Mesenchymal stem cell (in vitro differentiated cells and primary cell): Measurements from ENCODE around the gene RTN4IP1.

Experiments
- DNase-seq: peaks from one replicate; pipeline ENCODE4 v3.0.0-alpha.2; 2013
- H2AFZ ChIP-seq: one replicate; pipeline ENCODE4 v1.6.1; 2013; ENCODE audit warnings: low read depth, mild to moderate bottlenecking, control low read depth, inconsistent platforms, low read length, moderate library complexity
- H2AK5ac ChIP-seq: 2 replicates; pipeline ENCODE4 v1.6.1; 2013; ENCODE audit warnings: low read length, moderate library complexity, mild to moderate bottlenecking, inconsistent platforms; ENCODE audit not compliant: severe bottlenecking
- H2BK120ac ChIP-seq: one replicate; pipeline ENCODE4 v1.6.1; 2013; ENCODE audit warnings: low read depth, mild to moderate bottlenecking, inconsistent platforms, low read length, moderate library complexity
- H2BK12ac ChIP-seq, 2 experiments: one replicate each; pipeline ENCODE4 v1.6.1; 2013; ENCODE audit warnings: inconsistent platforms in 2 of 2, low read length in 2 of 2, mild to moderate bottlenecking in 2 of 2, moderate library complexity in 2 of 2, control low read depth in 1 of 2
- H2BK15ac ChIP-seq: one replicate; pipeline ENCODE4 v1.6.1; 2013; ENCODE audit warnings: mild to moderate bottlenecking, low read depth, inconsistent platforms; ENCODE audit not compliant: poor library complexity, severe bottlenecking
- H2BK5ac ChIP-seq: 2 replicates; pipeline ENCODE4 v1.6.1; 2013; ENCODE audit warnings: low read depth, mild to moderate bottlenecking, low read length, control low read depth, inconsistent platforms; ENCODE audit not compliant: poor library complexity, severe bottlenecking
- H3K14ac ChIP-seq, 2 experiments: one replicate each; pipeline ENCODE4 v1.6.1; 2013; ENCODE audit warnings: inconsistent platforms in 2 of 2, low read length in 2 of 2, control low read depth in 1 of 2, mild to moderate bottlenecking in 1 of 2, moderate library complexity in 1 of 2
- H3K18ac ChIP-seq, 2 experiments: one replicate each; pipeline ENCODE4 v1.6.1; 2013; ENCODE audit warnings: inconsistent platforms in 2 of 2, low read length in 2 of 2, control low read depth in 1 of 2, low read depth in 1 of 2, mild to moderate bottlenecking in 1 of 2
- H3K23ac ChIP-seq, 2 experiments: one replicate each; pipeline ENCODE4 v1.6.1; 2013; ENCODE audit warnings: inconsistent platforms in 2 of 2, low read length in 2 of 2, mild to moderate bottlenecking in 2 of 2, moderate library complexity in 2 of 2, control low read depth in 1 of 2
- H3K27ac ChIP-seq: 2 replicates; pipeline ENCODE4 v1.5.1; 2013; ENCODE audit warnings: mild to moderate bottlenecking, moderate library complexity, low read length, control low read depth, inconsistent platforms; ENCODE audit not compliant: poor library complexity, severe bottlenecking
- H3K27me3 ChIP-seq, 2 experiments: 2 replicates each; pipeline versions ENCODE4 v1.6.1 to v1.7.0; 2013; ENCODE audit warnings: low read length in 2 of 2, mild to moderate bottlenecking in 2 of 2, moderate library complexity in 2 of 2, control low read depth in 1 of 2, inconsistent platforms in 1 of 2; ENCODE audit not compliant: control insufficient read depth in 1 of 2, insufficient read depth in 1 of 2
- H3K36me3 ChIP-seq, 2 experiments: 2 replicates each; pipeline versions ENCODE4 v1.6.1 to v1.7.0; 2013; ENCODE audit warnings: low read length in 2 of 2, control low read depth in 1 of 2, inconsistent platforms in 1 of 2, low read depth in 1 of 2, mild to moderate bottlenecking in 1 of 2; ENCODE audit not compliant: insufficient read depth in 2 of 2, control insufficient read depth in 1 of 2
- H3K4ac ChIP-seq, 2 experiments: one replicate each; pipeline ENCODE4 v1.6.1; 2013; ENCODE audit warnings: inconsistent platforms in 2 of 2, low read length in 2 of 2, mild to moderate bottlenecking in 2 of 2, moderate library complexity in 2 of 2, control low read depth in 1 of 2, low read depth in 1 of 2
- H3K4me1 ChIP-seq: 2 replicates; pipeline ENCODE4 v1.6.1; 2013; ENCODE audit warnings: low read depth, low read length, control low read depth; ENCODE audit not compliant: control insufficient read depth, insufficient read depth
- H3K4me2 ChIP-seq: 2 replicates; pipeline ENCODE4 v1.6.1; 2013; ENCODE audit warnings: low read length, mild to moderate bottlenecking, inconsistent platforms; ENCODE audit not compliant: poor library complexity, severe bottlenecking
- H3K4me3 ChIP-seq, 2 experiments: 2 replicates each; pipeline versions ENCODE4 v1.5.1 to v1.7.0; 2013; ENCODE audit warnings: low read length in 2 of 2, mild to moderate bottlenecking in 2 of 2, control low read depth in 1 of 2, low read depth in 1 of 2; ENCODE audit not compliant: insufficient read depth in 1 of 2
- H3K79me1 ChIP-seq: replicated peaks from 2 replicates; pipeline ENCODE4 v1.6.1; 2013; ENCODE audit warnings: mild to moderate bottlenecking, control low read depth, low read length, inconsistent platforms; ENCODE audit not compliant: poor library complexity, severe bottlenecking
- H3K9ac ChIP-seq: 2 replicates; pipeline ENCODE4 v1.7.0; 2013; ENCODE audit warnings: mild to moderate bottlenecking, low read length, moderate library complexity
- H3K9me3 ChIP-seq: 2 replicates; pipeline ENCODE4 v1.7.0; 2013; ENCODE audit warnings: mild to moderate bottlenecking, low read length; ENCODE audit not compliant: control insufficient read depth
- H4K8ac ChIP-seq: one replicate; pipeline ENCODE4 v1.6.1; 2013; ENCODE audit warnings: inconsistent platforms, mild to moderate bottlenecking, low read length, moderate library complexity
- H4K91ac ChIP-seq: one replicate; pipeline ENCODE4 v1.6.1; 2013; ENCODE audit warnings: mild to moderate bottlenecking, low read length, inconsistent platforms
- WGBS: methylation state at CpG from one replicate; pipeline ENCODE4 v1.1.7; 2013; ENCODE audit warnings: mixed read lengths; 5-methylcytosine and 5-hydroxymethylcytosine counted together

The RTN4IP1 gene

GRCh38 chr6:106568530-106568929 lies 60.8 kb downstream of the RTN4IP1 start:
- Histone ChIP-seq H3K23ac (no peak overlapping the region), H3K4me1 (no peaks in the 10 kb centered on the region), H3K18ac (no peak overlapping the region), H3K9ac (peak overlapping the region; percentile 43), H2BK15ac (no peak overlapping the region), H4K8ac (no peak overlapping the region), H2BK12ac (no peak overlapping the region), H3K36me3 (peaks cover 0 to 64% of the 10 kb centered on the region in 2 experiments), H3K79me1 (no peaks in the 10 kb centered on the region), H3K14ac (no peak overlapping the region), H3K9me3 (no peaks in the 10 kb centered on the region), H2BK5ac (no peak overlapping the region), H3K4me2 (no peak overlapping the region), H3K4me3 (no peak overlapping the region), H2AK5ac (no peak overlapping the region), H2BK120ac (no peak overlapping the region), H3K27me3 (no peaks in the 10 kb centered on the region), H3K4ac (no peak overlapping the region), H4K91ac (no peak overlapping the region), H2AFZ (no peak overlapping the region), H3K27ac (no peak overlapping the region)
- DNase-seq: no peak
- WGBS: 71% methylated on average over 2 of the region's 2 CpGs

- no peaks in the 10 kb centered on the region for H3K4me1 ChIP-seq
- no peak overlapping the region for H4K91ac ChIP-seq
- H3K14ac ChIP-seq: no peak overlapping the region
- peaks cover 0 to 73% of the 10 kb centered on the region in 2 experiments for H3K36me3 ChIP-seq
- H3K23ac ChIP-seq: no peak overlapping the region
- no peak for DNase-seq
- no peak overlapping the region for H2AK5ac ChIP-seq
- H3K27me3 ChIP-seq: no peaks in the 10 kb centered on the region
- WGBS: 93% methylated on average over 1 of the region's 4 CpGs
- H3K9ac ChIP-seq: no peak overlapping the region
- no peak overlapping the region for H2BK15ac ChIP-seq
- no peak overlapping the region for H2BK12ac ChIP-seq
- no peak overlapping the region for H3K27ac ChIP-seq
- H3K4me2 ChIP-seq: no peak overlapping the region
- no peak overlapping the region for H3K4ac ChIP-seq
- H3K9me3 ChIP-seq: no peaks in the 10 kb centered on the region
- H3K4me3 ChIP-seq: no peak overlapping the region
- H2BK5ac ChIP-seq: no peak overlapping the region
- no peak overlapping the region for H2AFZ ChIP-seq
- H2BK120ac ChIP-seq: no peak overlapping the region
- no peak overlapping the region for H4K8ac ChIP-seq
- no peak overlapping the region for H3K18ac ChIP-seq
- no peaks in the 10 kb centered on the region for H3K79me1 ChIP-seq
Measured at GRCh38 chr6:106564476-106564875, 64.8 kb downstream of the RTN4IP1 start.

- H2BK12ac ChIP-seq: no peak overlapping the region
- no peak for DNase-seq
- H2AFZ ChIP-seq: no peak overlapping the region
- H3K4me2 ChIP-seq: no peak overlapping the region
- no peak overlapping the region for H2BK15ac ChIP-seq
- no peaks in the 10 kb centered on the region for H3K79me1 ChIP-seq
- no peak overlapping the region for H3K23ac ChIP-seq
- H3K4me3 ChIP-seq: no peak overlapping the region
- peaks cover 0 to 75% of the 10 kb centered on the region in 2 experiments for H3K36me3 ChIP-seq
- no peak overlapping the region for H2AK5ac ChIP-seq
- no peaks in the 10 kb centered on the region for H3K27me3 ChIP-seq
- WGBS: 95% methylated on average over 2 of the region's 2 CpGs
- H2BK120ac ChIP-seq: no peak overlapping the region
- H3K9me3 ChIP-seq: no peaks in the 10 kb centered on the region
- no peak overlapping the region for H3K14ac ChIP-seq
- no peak overlapping the region for H3K18ac ChIP-seq
- H3K4ac ChIP-seq: no peak overlapping the region
- no peak overlapping the region for H3K27ac ChIP-seq
- H4K8ac ChIP-seq: no peak overlapping the region
- H4K91ac ChIP-seq: no peak overlapping the region
- no peak overlapping the region for H2BK5ac ChIP-seq
- peak overlapping the region; percentile 41 for H3K9ac ChIP-seq
- no peaks in the 10 kb centered on the region for H3K4me1 ChIP-seq
Measured at GRCh38 chr6:106563614-106564013, 65.7 kb downstream of the RTN4IP1 start.

GRCh38 chr6:106561686-106562405 lies 67.5 kb downstream of the RTN4IP1 start:
- Histone ChIP-seq H3K36me3 (peaks cover 0 to 70% of the 10 kb centered on the region in 2 experiments), H3K4me3 (peak overlapping the region in 1 of 2 experiments; percentile 20), H3K4me2 (no peak overlapping the region), H3K14ac (no peak overlapping the region), H2BK15ac (no peak overlapping the region), H3K27me3 (no peaks in the 10 kb centered on the region), H2AFZ (no peak overlapping the region), H3K4ac (no peak overlapping the region), H3K18ac (no peak overlapping the region), H3K79me1 (no peaks in the 10 kb centered on the region), H4K8ac (no peak overlapping the region), H3K4me1 (no peaks in the 10 kb centered on the region), H3K27ac (no peak overlapping the region), H3K9ac (peak overlapping the region; percentile 66), H3K23ac (no peak overlapping the region), H2BK120ac (no peak overlapping the region), H2BK12ac (no peak overlapping the region), H3K9me3 (no peaks in the 10 kb centered on the region), H4K91ac (no peak overlapping the region), H2AK5ac (no peak overlapping the region), H2BK5ac (no peak overlapping the region)
- no peak for DNase-seq
- WGBS: 73% methylated on average over 3 of the region's 6 CpGs
